Loucy (cell line): ENCODE measurements around the gene IL36A.

ENCODE experiments used
- H2AFZ ChIP-seq: fragments of 200-600 bp; sonication (generic); 2 replicates; pipeline ENCODE4 v1.6.0; 2016; ENCODE audit warnings: antibody characterized with exemption, mild to moderate bottlenecking, low read length, moderate library complexity
- H3F3A ChIP-seq: fragments of 200-600 bp; 2 replicates; pipeline ENCODE4 v1.6.0; 2016; ENCODE audit warnings: antibody characterized with exemption, low read depth, mild to moderate bottlenecking
- H3K27me3 ChIP-seq: fragments of 200-600 bp; sonication (generic); 2 replicates; pipeline ENCODE4 v1.6.1; 2014; ENCODE audit warnings: low read length, mild to moderate bottlenecking; ENCODE audit not compliant: insufficient read depth, poor library complexity, severe bottlenecking
- H3K36me3 ChIP-seq: fragments of 200-600 bp; sonication (generic); 2 replicates; pipeline ENCODE4 v1.6.1; 2016; ENCODE audit warnings: low read length; ENCODE audit not compliant: insufficient read depth
- H3K4me1 ChIP-seq: fragments of 200-600 bp; sonication (generic); 2 replicates; pipeline ENCODE4 v1.5.1; 2014; ENCODE audit warnings: low read length, mild to moderate bottlenecking; ENCODE audit not compliant: insufficient read depth, poor library complexity, severe bottlenecking
- H3K4me2 ChIP-seq: fragments of 200-600 bp; sonication (generic); 2 replicates; pipeline ENCODE4 v1.6.0; 2014; ENCODE audit warnings: antibody characterized with exemption, low read length, low read depth, mild to moderate bottlenecking; ENCODE audit not compliant: poor library complexity, severe bottlenecking
- H3K4me3 ChIP-seq: fragments of 200-600 bp; sonication (generic); 2 replicates; pipeline ENCODE4 v1.5.1; 2014; ENCODE audit warnings: low read length, mild to moderate bottlenecking, mixed read lengths; ENCODE audit not compliant: poor library complexity, severe bottlenecking
- H3K79me2 ChIP-seq: fragments of 200-600 bp; sonication (generic); 2 replicates; pipeline ENCODE4 v1.6.1; 2014; ENCODE audit warnings: low read length; ENCODE audit not compliant: insufficient read depth
- H3K9ac ChIP-seq: fragments of 200-600 bp; sonication (generic); 2 replicates; pipeline ENCODE4 v1.6.0; 2014; ENCODE audit warnings: mild to moderate bottlenecking, low read depth, low read length, moderate library complexity; ENCODE audit not compliant: poor library complexity, severe bottlenecking
- H3K9me2 ChIP-seq: fragments of 200-600 bp; sonication (generic); replicated peaks from 2 replicates; pipeline ENCODE4 v1.6.1; 2016; ENCODE audit warnings: low read depth, low read length, mixed read lengths
- H3K9me3 ChIP-seq: fragments of 200-600 bp; sonication (generic); 2 replicates; pipeline ENCODE4 v1.6.1; 2014; ENCODE audit warnings: mild to moderate bottlenecking, antibody characterized with exemption, low read length, low read depth; ENCODE audit not compliant: insufficient read depth
- H4K20me1 ChIP-seq: fragments of 200-600 bp; sonication (generic); 2 replicates; pipeline ENCODE4 v1.6.0; 2014; ENCODE audit warnings: antibody characterized with exemption, low read length, mild to moderate bottlenecking; ENCODE audit not compliant: insufficient read depth, poor library complexity, severe bottlenecking
- CTCF ChIP-seq: fragments of 200-600 bp; sonication (generic); conservative IDR thresholded peaks from 2 replicates; pipeline ENCODE4 v1.5.1; 2014; ENCODE audit warnings: mild to moderate bottlenecking, antibody characterized with exemption, low read length
- EZH2phosphoT487 ChIP-seq: fragments of 200-600 bp; IDR thresholded peaks from 2 replicates; pipeline ENCODE4 v1.6.1; 2018; ENCODE audit warnings: antibody characterized with exemption, mild to moderate bottlenecking, moderate library complexity, borderline replicate concordance

The IL36A gene

GRCh38 chr2:112994648-112995047, 10.6 kb upstream of the IL36A start:
- no peaks in the 10 kb centered on the region for H4K20me1 ChIP-seq
- H3K9me3 ChIP-seq, result no peaks in the 10 kb centered on the region; the same call in 1 of the 2 replicates
- no peak overlapping the region for H3K4me2 ChIP-seq
- peaks cover 11% of the 10 kb centered on the region for H3K27me3 ChIP-seq
- H2AFZ ChIP-seq, result no peak overlapping the region
- H3K36me3 ChIP-seq, result no peaks in the 10 kb centered on the region
- H3K4me1 ChIP-seq, result peaks cover 16% of the 10 kb centered on the region
- no peak for TF ChIP-seq CTCF
- no peak overlapping the region for H3K9ac ChIP-seq
- no peaks in the 10 kb centered on the region for H3K9me2 ChIP-seq
- H3K4me3 ChIP-seq, result no peak overlapping the region
- H3F3A ChIP-seq, result no peaks in the 10 kb centered on the region
- H3K79me2 ChIP-seq, result no peaks in the 10 kb centered on the region

- peaks cover 16% of the 10 kb centered on the region for H3K4me1 ChIP-seq
- H3K79me2 ChIP-seq, result no peaks in the 10 kb centered on the region
- no peaks in the 10 kb centered on the region for H3K9me2 ChIP-seq
- no peak overlapping the region for H2AFZ ChIP-seq
- H3F3A ChIP-seq, result no peaks in the 10 kb centered on the region
- peaks cover 11% of the 10 kb centered on the region for H3K27me3 ChIP-seq
- H4K20me1 ChIP-seq, result no peaks in the 10 kb centered on the region
- H3K4me3 ChIP-seq, result no peak overlapping the region
- H3K9ac ChIP-seq, result no peak overlapping the region
- H3K9me3 ChIP-seq, result peaks cover 4% of the 10 kb centered on the region; the same call in 1 of the 2 replicates
- no peak for TF ChIP-seq CTCF
- TF ChIP-seq EZH2phosphoT487, result no peak
- H3K4me2 ChIP-seq, result no peak overlapping the region
- no peaks in the 10 kb centered on the region for H3K36me3 ChIP-seq
These were observed 9.8 kb upstream of the IL36A start for GRCh38 chr2:112995346-112995920.

- Histone ChIP-seq H3K79me2 (no peaks in the 10 kb centered on the region), H2AFZ (peak overlapping the region; percentile 84), H3K9me2 (no peaks in the 10 kb centered on the region), H4K20me1 (no peaks in the 10 kb centered on the region), H3F3A (no peaks in the 10 kb centered on the region), H3K4me1 (peaks cover 16% of the 10 kb centered on the region), H3K9ac (peak overlapping the region; percentile 69), H3K36me3 (no peaks in the 10 kb centered on the region), H3K4me3 (peak overlapping the region; percentile 65), H3K4me2 (peak overlapping the region; percentile 71), H3K9me3 (peaks cover 7% of the 10 kb centered on the region; the same call in 1 of the 2 replicates), H3K27me3 (peaks cover 11% of the 10 kb centered on the region)
- no peak for TF ChIP-seq CTCF
- TF ChIP-seq EZH2phosphoT487, result no peak
These were observed 8.6 kb upstream of the IL36A start for GRCh38 chr2:112996635-112997034.
